HTERT RPE-1 (cell line): ENCODE results near the gene PTPRK.
"Not testable (repeated sequence)": the region's sequence is repeated elsewhere in the genome, so short reads cannot be mapped to it uniquely, and the experiment has no call there.

ENCODE experiments used
- in situ Hi-C: fragments of 300-500 bp; cut with MboI; formaldehyde crosslinking; loops from 4 replicates; pipeline ENCODE4 v1.14.3; 2020; ENCODE audit warnings: low sequenced_read_pairs

The PTPRK gene

GRCh38 chr6:127939442-127940066 is 580.8 kb downstream of the PTPRK start:
- in situ Hi-C loops, result no loop called here

- in situ Hi-C loops, result no loop called here
These were observed 581.7 kb downstream of the PTPRK start for GRCh38 chr6:127938701-127939100.

GRCh38 chr6:127937747-127938146 is 582.7 kb downstream of the PTPRK start:
- in situ Hi-C loops, result no loop called here

- in situ Hi-C loops, result no loop called here
These were observed 583.3 kb downstream of the PTPRK start for GRCh38 chr6:127937102-127937501.

DNA sequence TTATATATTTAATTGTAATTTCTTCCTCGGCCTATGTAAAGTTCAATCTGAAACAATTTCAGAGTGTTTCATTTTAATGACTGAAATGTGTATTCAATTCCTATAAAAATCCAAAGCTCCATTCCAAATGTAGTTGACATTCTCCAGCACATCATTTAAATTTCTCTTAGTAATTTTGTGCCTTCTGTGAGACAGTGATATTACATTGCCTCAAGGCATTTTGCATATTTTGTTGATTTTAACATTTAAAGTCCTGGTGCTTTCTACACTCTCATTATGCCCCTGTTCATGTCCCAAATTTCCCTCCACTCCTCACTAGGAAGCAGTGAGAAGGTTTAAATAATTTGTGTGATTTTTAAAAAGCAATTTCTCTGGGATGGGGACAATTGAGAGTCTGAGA is 585.4 kb downstream of the PTPRK start:
- in situ Hi-C loops, result no loop called here

GRCh38 chr6:127933852-127934840 is 586.3 kb downstream of the PTPRK start:
- in situ Hi-C loops, result no loop called here

GRCh38 chr6:127933137-127933536 is 587.3 kb downstream of the PTPRK start:
- in situ Hi-C loops, result no loop called here

- in situ Hi-C loops, result no loop called here
These were observed 587.7 kb downstream of the PTPRK start for GRCh38 chr6:127932708-127933107.

DNA sequence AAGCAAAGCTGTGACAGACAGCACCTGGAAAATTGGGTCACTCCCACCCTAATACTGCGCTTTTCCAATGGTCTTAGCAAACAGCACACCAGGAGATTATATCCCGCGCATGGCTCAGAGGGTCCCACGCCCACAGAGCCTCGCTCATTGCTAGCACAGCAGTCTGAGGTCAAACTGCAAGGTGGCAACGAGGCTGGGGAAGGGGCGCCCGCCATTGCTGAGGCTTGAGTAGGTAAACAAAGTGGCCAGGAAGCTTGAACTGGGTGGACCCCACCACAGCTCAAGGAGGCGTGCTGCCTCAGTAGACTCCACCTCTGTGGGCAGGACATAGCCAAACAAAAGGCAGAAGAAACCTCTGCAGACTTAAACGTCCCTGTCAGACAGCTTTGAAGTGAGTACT is 594.0 kb downstream of the PTPRK start:
- in situ Hi-C loops, result not testable (repeated sequence)

- in situ Hi-C loops, result no loop called here
These were observed 596.0 kb downstream of the PTPRK start for GRCh38 chr6:127924440-127924839.

DNA sequence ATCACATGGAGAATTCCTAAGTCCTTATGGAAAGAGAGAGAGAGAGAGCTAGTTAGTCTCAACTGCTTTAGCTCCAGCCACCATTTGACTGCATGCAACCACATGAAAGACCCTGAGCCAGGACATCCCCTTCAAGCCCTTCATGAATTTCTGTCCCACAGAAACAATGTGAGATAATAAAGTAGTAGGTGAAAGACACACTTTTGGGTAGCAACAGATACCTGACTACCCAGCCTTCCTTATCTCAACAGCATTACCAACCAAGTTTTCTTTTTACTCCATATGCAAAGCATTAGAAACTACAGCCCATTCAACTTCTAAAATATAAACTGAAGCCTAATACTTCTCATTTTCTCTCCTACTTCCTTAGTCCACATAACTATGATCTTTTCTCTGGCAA is 596.4 kb downstream of the PTPRK start:
- in situ Hi-C loops, result no loop called here

GRCh38 chr6:127923135-127923534 is 597.3 kb downstream of the PTPRK start:
- in situ Hi-C loops, result no loop called here

- in situ Hi-C loops, result no loop called here
These were observed 598.4 kb downstream of the PTPRK start for GRCh38 chr6:127921982-127922381.

GRCh38 chr6:127920804-127921203 is 599.6 kb downstream of the PTPRK start:
- in situ Hi-C loops, result no loop called here
